ENCODE measurements around the gene HIVEP2. TPM values are rescaled to one million over a fixed set of nuclear protein-coding genes. Genes with fewer than 3 reads are reported as not detected.

HIVEP2 gene
- total and polyA plus RNA-seq, 12 donors, result 5.4 to 27.6 (median 16.4) TPM

DNA sequence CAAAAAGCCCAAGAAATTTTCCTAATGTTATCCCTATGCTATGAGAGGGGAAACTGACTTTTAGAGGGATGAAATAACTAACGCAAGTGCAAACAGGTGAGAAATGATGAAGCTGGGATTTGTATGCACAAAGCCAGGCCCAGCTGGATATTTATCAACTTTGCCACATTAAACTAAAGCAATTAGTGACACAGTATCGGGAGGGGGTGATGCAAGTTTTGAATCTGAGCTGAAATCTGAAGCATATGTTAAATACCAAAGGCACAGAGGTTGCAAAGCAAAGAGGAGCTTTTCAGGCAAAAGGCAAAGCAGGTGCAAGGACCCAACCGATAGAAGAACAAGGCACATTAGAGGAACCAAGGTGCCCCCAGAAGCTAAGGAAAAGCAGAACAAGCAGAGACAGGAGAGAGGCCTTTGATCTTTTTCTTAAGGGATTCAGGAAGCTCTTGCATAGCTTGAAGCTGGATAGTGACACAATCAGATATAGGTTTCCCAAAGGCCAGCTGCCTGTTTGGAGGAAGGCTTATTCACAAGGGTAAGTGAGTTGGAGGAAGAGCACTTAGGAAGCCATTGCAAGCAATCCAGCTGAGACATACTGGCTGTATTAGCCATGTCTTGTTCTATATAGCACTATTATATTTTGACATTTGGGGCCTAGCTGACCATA is 207.5 kb downstream of the HIVEP2 start:
- H3K9me3 ChIP-seq (replicated peaks in 1 of 3), result no peaks in the 10 kb centered on the region
- no peaks in the 10 kb centered on the region for H3K4me1 ChIP-seq (replicated peaks in 1 of 2)
- DNase-seq, result no peak
- H3K4me3 ChIP-seq, result no peak overlapping the region
- H3K27me3 ChIP-seq, result no peaks in the 10 kb centered on the region
- TF ChIP-seq POLR2A (IDR thresholded peaks at IDR 0.05), result no peak
- TF ChIP-seq CTCF (IDR thresholded peaks at IDR 0.05), result no peak
- no peaks in the 10 kb centered on the region for H3K36me3 ChIP-seq (replicated peaks in 1 of 2)
- intact Hi-C loops (cut with DNase I), result no loop called here
- WGBS, 4 donors, result 86 to 90% (median 87%) methylated on average over 3 of the region's 3 CpGs
- H3K27ac ChIP-seq, result no peak overlapping the region

- no peak for TF ChIP-seq CTCF (IDR thresholded peaks at IDR 0.05)
- TF ChIP-seq POLR2A (IDR thresholded peaks at IDR 0.05), result no peak
- H3K27ac ChIP-seq, result no peak overlapping the region
- H3K9me3 ChIP-seq (replicated peaks in 1 of 3), result no peaks in the 10 kb centered on the region
- 47 to 57% (median 52%) methylated on average over 4 of the region's 4 CpGs for WGBS, 4 donors
- intact Hi-C loops (cut with DNase I), result no loop called here
- no peaks in the 10 kb centered on the region for H3K4me1 ChIP-seq (replicated peaks in 1 of 2)
- DNase-seq, result no peak
- no peaks in the 10 kb centered on the region for H3K27me3 ChIP-seq
- H3K36me3 ChIP-seq (replicated peaks in 1 of 2), result no peaks in the 10 kb centered on the region
- no peak overlapping the region for H3K4me3 ChIP-seq
Observed at GRCh38 chr6:142735204-142735603, 209.8 kb downstream of the HIVEP2 start.

GRCh38 chr6:142732790-142733189 is 212.2 kb downstream of the HIVEP2 start:
- intact Hi-C loops (cut with DNase I), result no loop called here
- Histone ChIP-seq H3K27ac (no peak overlapping the region), H3K4me3 (no peak overlapping the region), H3K4me1 (replicated peaks in 1 of 2) (peaks cover 0 to 9% of the 10 kb centered on the region in 2 donors), H3K36me3 (replicated peaks in 1 of 2) (no peaks in the 10 kb centered on the region), H3K9me3 (replicated peaks in 1 of 3) (no peaks in the 10 kb centered on the region), H3K27me3 (no peaks in the 10 kb centered on the region)
- DNase-seq, result no peak
- TF ChIP-seq POLR2A (IDR thresholded peaks at IDR 0.05) (no peak), CTCF (IDR thresholded peaks at IDR 0.05) (no peak)

DNA sequence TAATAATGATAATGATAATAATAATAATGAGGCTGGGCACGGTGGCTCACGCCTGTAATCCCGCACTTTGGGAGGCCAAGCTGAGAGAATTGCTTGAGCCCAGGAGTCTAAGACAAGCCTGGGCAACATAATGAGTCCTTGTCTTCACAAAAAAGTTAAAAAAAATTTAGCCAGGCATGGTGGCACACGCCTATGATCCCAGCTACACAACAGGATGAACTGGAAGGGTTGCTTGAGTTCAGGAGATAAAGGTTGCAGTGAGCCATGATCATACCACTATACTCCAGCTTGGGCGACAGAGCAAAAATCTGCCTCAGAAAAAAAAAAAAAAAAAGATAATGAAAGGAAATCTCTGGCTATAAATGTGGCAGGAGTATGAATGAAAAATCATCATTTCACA is 213.4 kb downstream of the HIVEP2 start:
- Histone ChIP-seq H3K4me1 (replicated peaks in 1 of 2) (peaks cover 0 to 9% of the 10 kb centered on the region in 2 donors), H3K9me3 (replicated peaks in 1 of 3) (no peaks in the 10 kb centered on the region), H3K27me3 (no peaks in the 10 kb centered on the region), H3K36me3 (replicated peaks in 1 of 2) (no peaks in the 10 kb centered on the region), H3K27ac (no peak overlapping the region), H3K4me3 (no peak overlapping the region)
- WGBS, 4 donors, result 90 to 97% (median 93%) methylated on average over 5 of the region's 5 CpGs
- intact Hi-C loops (cut with DNase I), result no loop called here
- no peak for TF ChIP-seq CTCF (IDR thresholded peaks at IDR 0.05)
- no peak for TF ChIP-seq POLR2A (IDR thresholded peaks at IDR 0.05)
- DNase-seq, result no peak
